Stimulated activated CD8-positive, alpha-beta memory T cell treated with anti-CD3 and anti-CD28 coated beads, Interleukin-7, amount 100 ng/mL, for 1 hour (primary cell): Measurements from ENCODE around the gene PCDH7.

Experiments used
- DNase-seq, 2 donors: peaks; one replicate each; pipeline ENCODE4 v3.0.0-alpha.2; 2020; ENCODE audit warnings: low read depth in 2 of 2

Gene PCDH7

GRCh38 chr4:30725562-30725961 lies 5.4 kb downstream of the PCDH7 start:
- no peak for DNase-seq

- no peak for DNase-seq
Measured at GRCh38 chr4:30726090-30726675, 6.0 kb downstream of the PCDH7 start.

- DNase-seq = no peak
Measured at GRCh38 chr4:30727409-30727808, 7.2 kb downstream of the PCDH7 start.

GRCh38 chr4:30728311-30728710 lies 8.1 kb downstream of the PCDH7 start:
- DNase-seq = no peak

- DNase-seq = no peak
Measured at GRCh38 chr4:30743897-30744296, 23.7 kb downstream of the PCDH7 start.

- DNase-seq = no peak
Measured at GRCh38 chr4:30744386-30744785, 24.2 kb downstream of the PCDH7 start.

GRCh38 chr4:30744957-30745640 lies 24.9 kb downstream of the PCDH7 start:
- no peak for DNase-seq

GRCh38 chr4:30746735-30747134 lies 26.6 kb downstream of the PCDH7 start:
- no peak for DNase-seq

GRCh38 chr4:30753316-30753715 lies 33.1 kb downstream of the PCDH7 start:
- DNase-seq = no peak

GRCh38 chr4:30754021-30754420 lies 33.9 kb downstream of the PCDH7 start:
- no peak for DNase-seq

GRCh38 chr4:30755346-30755745 lies 35.2 kb downstream of the PCDH7 start:
- DNase-seq = no peak

GRCh38 chr4:30756553-30756952 lies 36.4 kb downstream of the PCDH7 start:
- no peak for DNase-seq

GRCh38 chr4:30757357-30757756 lies 37.2 kb downstream of the PCDH7 start:
- DNase-seq = no peak

- DNase-seq = no peak
Measured at GRCh38 chr4:30760551-30760950, 40.4 kb downstream of the PCDH7 start.

GRCh38 chr4:30763321-30763727 lies 43.2 kb downstream of the PCDH7 start:
- DNase-seq = no peak

- DNase-seq = no peak
Measured at GRCh38 chr4:30765022-30765421, 44.9 kb downstream of the PCDH7 start.

GRCh38 chr4:30767147-30767845 lies 47.1 kb downstream of the PCDH7 start:
- DNase-seq = no peak

- DNase-seq = no peak
Measured at GRCh38 chr4:30768277-30768676, 48.1 kb downstream of the PCDH7 start.

- DNase-seq = no peak
Measured at GRCh38 chr4:30769093-30769492, 48.9 kb downstream of the PCDH7 start.

GRCh38 chr4:30770049-30770549 lies 49.9 kb downstream of the PCDH7 start:
- DNase-seq = no peak

GRCh38 chr4:30770812-30771211 lies 50.6 kb downstream of the PCDH7 start:
- DNase-seq = no peak

- no peak for DNase-seq
Measured at GRCh38 chr4:30776451-30776850, 56.3 kb downstream of the PCDH7 start.

GRCh38 chr4:30776921-30777415 lies 56.8 kb downstream of the PCDH7 start:
- DNase-seq = no peak
